Activated CD8-positive, alpha-beta memory T cell treated with anti-CD3 and anti-CD28 coated beads, Interleukin-2, amount 50 U/mL, for 24 hours (primary cell): ENCODE measurements around the gene TMEM179.
"Not testable (repeated sequence)": the region's sequence is repeated elsewhere in the genome, so short reads cannot be mapped to it uniquely, and the experiment has no call there.

Source experiments
- DNase-seq: peaks from one replicate; pipeline ENCODE4 v3.0.0-alpha.2; 2020; ENCODE audit errors: extremely low read depth

The TMEM179 gene

DNA sequence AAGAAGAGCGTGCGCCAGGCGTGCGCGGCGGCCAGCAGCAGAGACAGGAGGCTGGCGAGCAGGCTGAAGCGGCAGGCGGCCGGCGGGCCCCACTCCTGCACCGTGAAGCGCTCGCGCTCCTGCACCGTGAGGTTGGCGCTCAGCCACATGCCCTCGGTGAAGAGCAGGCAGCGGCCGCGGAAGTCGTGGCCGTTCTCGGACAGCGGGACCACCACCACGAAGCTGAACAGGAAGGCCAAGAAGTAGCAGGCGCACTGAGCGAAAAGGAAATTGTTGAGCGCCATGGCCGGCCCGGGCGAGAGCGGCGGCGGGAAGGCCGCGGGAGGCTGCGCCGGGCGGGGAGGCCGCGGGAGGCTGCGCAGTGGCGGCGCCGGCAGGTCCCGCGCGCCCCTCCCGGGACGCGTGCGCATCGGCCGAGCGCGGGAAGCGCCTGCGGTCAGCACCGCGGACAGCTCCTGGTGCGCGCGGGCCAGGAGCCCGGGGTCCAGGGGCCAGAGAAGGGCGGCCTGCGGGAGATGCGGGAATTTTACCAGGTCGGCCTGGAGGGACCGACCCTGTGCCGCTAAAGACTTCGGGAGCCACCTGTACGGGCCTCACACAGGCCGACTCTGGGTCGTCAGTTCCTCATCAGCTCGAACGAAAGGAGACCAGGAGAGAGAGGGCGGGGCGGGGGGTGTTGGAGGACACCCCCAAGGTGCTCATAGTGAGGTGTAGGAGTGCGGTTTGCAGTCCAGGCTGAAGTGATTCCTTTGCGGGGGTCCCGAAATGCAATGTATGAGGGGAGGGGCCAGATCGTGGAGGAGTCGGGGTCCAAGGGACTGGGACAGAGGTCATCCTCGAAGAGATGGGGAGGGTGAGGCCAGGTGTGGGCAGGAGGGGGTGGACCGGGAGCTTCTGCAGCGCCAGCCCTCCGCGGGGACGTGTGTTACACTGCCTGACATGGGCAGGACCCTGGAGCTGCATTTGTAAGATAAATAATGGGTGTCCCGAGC lies at the start of gene TMEM179:
TSS of gene TMEM179 (minus strand) at position 315 of the 992 bp plus-strand sequence. CDS start at position 284, 31 bp downstream.
- no peak for DNase-seq

DNA sequence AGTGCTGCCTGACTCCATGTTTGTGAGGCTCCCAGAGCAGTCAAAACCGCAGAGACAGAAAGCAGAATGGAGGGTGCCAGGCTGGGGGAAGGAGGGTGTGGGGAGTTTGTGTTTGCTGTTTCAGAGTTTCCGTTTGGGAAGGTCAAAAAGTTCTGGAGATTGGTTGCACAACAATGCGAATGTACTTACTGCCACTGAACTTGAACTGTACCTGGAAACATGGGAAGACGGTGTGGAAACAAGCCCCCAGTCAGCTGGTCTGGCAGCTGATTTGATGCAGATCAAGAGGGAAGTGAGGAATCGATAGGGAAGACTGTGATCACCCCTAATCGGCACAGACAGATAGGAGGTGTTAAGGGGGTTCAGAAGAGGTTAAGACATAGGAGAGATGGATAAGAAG lies 49.5 kb upstream of the TMEM179 start:
- no peak for DNase-seq

DNA sequence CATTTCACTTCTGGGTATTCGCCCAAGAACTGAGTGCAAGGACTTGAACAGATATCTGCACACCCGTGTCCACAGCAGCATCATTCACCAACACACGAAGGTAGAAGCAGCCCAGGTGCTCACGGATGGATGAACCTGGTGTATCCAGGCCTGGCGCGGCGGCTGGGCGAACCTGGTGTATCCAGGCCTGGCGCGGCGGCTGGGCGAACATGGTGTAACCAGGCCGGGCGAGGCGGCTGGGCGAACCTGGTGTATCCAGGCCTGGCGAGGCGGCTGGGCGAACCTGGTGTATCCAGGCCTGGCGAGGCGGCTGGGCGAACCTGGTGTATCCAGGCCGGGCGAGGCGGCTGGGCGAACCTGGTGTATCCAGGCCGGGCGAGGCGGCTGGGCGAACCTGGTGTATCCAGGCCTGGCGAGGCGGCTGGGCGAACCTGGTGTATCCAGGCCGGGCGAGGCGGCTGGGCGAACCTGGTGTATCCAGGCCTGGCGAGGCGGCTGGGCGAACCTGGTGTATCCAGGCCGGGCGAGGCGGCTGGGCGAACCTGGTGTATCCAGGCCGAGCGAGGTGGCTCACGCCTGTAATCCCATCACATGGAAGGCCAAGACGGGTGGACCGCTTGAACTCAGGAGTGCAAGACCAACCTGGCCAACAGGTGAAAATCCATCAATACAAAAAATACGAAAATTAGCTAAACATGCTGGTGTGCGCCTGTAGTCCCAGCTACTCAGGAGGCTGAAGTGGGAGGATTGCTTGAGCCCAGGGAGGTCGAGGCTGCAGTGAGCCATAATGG lies 48.8 kb upstream of the TMEM179 start:
- DNase-seq: not testable (repeated sequence)

DNA sequence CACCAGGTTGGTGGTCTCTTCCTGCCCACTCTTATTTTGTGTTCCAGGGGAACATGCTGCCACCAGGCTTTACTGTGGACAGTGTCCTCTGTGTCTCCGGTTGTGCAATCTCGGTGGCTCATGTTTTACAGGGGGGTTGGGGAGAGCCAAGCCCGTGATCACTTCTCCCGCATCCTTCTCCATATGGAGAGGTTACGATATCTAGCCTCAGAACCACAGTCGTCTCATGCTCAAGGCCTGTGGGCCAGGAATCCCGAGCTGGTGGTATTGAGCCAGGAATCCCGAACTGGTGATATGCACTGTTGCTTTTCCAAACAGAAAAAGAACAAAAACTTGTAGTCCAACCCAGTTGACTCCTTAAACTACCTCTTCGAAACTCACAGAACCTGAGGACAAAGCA lies 47.8 kb upstream of the TMEM179 start:
- no peak for DNase-seq

DNA sequence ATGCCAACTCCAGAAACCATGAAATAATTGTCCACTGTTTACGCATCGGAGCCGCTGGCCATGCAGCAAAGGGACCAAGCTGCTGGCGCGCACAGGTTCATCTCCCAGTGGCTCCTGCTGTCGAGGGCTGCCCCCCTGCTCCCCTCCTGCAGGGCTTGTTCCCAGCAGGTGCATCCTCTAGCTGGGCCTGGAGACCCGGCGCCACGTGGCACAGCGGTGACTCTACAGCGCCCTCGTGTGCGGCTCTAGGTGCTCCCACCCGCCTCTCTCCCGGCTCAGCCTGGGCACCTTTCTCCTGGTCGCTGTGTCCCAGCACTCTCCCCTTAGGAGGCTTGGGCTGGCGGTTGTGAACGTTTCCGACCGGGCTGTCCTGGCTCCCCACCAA lies 47.3 kb upstream of the TMEM179 start:
- DNase-seq: no peak

DNA sequence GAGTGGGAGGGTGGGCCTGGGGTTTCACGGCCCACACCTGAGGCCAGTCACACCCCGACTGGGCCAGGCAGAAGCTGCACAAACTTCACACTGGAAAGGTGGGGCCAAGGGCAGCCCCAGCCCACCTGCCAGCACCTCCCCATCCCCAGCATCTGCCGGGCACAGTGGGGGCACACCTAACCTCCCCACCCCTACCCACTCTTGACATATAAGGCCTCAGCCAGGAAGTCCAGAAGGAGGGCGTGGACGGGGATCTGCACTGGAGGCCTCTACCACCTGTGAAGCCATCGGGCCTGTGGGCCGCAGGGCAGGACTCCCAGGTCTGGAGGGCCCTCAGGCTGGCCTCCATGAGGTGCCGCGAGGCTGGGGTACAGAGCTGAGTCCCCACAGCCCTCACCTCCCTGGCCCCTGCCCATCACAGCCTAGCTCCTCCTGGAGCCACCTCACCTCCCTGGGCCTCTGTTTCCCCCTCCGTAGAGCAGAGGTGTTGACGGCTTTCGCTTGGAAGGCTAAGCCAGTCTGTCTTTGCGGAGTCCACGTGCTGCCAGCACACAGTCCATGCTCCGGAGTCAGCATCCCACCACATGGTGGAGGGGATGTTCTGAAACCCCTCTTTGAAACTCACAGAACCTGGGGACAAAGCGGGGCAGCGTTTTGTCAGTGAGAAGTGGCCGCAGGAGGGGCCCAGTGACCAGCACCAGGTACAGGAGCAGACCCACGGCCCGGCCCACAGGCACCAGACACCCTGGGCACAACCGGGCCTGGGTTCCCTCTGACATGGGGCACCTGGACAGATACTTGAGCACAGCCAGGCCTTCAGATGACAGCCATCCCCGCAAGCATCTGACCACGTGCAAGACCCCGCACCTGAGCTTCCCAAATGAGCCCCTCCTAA lies 46.7 kb upstream of the TMEM179 start:
- DNase-seq: no peak

DNA sequence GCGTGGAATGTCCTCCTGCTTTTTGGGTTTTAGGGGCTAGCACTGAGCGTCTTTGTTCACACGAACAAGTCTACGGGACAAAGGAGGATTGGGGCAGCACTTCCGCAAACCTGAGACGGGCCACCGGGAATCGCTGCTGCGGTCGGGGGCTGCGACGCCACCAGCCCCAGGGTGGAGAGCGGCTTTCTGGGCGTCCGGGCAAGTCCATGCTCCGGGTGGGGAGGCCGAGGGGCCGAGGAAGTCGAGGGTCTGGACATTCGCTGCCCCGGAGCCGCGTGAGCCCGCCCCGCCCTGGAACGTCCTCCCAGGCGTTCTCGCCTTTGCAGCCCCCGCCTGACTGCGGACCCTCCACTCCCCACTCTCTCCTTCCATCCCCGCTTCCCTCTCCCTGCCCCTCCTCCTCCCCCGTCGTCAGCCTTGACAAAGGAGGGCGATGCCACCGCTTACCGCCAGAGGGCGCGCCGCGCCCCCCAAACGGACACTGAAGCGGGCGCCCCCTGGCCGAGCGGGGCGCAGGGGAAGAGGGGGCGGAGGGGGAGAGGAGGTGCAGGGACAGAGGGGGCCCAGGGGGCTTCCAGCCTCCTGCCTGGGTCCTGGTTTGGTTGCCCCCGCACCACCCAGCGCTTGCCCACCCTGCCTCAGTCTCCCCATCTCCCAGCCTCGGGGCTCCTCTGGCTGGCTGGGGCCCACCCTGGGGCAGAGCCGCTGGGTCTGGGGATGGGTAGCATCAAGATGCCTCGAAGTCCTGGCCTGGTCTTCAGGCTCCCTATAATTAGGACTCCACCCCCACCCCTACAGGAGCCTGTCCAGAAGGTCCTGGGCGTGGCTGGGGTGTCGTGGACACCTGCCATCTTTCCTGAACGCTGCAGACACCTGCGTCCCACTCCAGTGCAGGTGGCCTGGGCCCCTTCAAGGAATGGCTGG lies 45.7 kb upstream of the TMEM179 start:
- DNase-seq: peak; percentile 21

DNA sequence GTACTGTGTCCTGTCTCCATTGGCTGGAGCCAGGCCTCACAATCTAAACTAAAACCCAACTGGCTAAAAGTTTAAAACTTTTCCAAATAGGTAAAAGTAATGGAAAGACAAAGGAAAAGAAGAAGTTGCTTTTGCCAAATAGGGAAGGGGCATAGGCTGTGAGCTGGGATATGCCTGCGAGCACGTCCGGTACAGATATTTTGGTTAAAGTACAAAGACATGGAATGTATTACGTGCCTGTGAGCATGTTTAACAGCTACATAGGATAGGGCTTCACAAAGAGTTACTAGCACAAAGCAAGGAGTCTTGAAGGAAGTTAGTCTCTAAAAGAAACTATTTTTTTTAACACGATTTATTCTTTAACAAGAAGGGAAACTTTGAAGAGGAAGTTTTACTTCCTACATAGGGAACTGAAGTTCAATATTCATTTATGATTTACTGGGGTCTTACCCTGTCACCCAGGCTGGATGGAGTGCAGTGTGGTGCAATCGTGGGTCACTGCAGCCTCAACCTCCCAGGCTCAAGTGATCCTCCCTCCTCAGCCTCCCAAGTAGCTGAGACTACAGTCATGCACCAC lies 43.0 kb upstream of the TMEM179 start:
- no peak for DNase-seq

DNA sequence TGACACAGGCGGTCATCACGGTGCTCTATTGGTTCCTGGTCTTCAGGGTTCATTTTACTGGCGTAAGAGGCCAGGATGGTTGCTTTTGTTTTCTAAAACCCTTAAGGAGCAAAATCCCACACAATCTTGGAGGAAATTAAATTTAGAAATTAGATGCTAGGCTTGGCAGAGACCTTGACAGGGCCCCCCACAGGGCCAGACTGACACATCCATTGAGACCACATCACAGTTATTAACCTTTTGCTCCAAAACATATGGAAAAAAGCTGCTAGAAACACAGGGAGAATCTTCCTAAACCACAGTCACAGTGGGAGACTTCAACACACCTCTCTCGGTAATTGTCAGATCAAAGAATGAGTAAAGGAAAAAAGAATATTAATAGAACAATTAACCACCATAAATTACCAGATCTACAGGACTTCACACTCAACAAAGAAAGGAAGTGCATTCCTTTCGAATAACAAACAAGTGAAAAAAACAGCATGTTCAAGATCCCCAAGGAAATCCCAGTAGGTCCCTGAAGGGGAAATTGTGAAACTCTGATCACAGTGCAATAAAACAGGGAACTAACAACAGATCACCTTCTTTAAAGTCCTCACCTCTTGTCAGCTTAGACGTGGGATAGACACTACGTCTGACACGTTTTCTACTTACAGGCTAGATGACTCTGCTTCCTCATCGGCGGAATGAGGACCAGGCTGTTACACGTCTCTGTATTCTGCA lies 40.2 kb upstream of the TMEM179 start:
- DNase-seq: no peak

DNA sequence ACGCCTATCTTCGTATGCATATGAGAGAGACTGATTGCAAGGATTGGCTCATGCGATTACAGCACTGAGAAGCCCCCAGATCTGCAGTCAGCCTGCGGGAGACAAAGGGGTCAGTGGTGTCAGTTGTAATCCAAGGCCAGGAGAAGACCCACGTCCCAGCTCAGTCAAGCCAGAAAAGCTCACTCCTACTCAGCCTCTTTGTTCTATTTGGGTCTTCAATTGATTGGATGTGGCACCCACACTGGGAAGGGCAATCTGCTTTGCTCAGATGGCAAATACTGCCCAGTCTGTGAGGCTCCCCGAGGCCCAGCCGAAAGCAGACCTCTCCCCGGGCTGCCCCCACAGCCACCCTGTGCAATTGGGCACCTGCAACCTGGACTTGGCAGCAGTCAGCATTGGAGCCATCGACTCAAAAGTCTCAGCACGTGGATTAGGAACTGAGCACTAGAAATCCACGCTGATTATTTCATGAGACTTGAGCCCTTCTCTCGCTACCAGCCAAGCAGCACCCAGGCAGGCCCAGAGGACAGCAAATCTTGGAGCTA lies 39.6 kb upstream of the TMEM179 start:
- DNase-seq: no peak

DNA sequence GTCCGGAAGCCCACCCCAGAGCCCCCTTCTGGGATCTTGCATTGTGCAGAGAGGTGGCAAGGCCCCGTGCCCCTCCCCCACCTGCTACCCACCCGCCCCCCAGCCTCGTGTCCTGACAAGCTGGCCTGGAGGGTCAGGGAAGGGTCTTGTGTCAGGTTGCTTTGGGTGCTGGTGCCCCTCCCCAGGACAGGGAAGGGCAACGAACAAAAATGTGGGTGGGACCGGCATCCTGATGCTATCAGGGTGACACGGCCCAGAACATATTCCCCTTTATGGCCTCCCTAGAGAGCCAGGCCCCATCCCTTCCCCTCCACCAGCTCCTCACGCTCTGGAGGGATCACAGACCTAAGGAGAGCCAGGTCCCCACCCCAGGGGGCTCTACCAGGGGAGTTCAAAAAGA lies 38.7 kb upstream of the TMEM179 start:
- no peak for DNase-seq

DNA sequence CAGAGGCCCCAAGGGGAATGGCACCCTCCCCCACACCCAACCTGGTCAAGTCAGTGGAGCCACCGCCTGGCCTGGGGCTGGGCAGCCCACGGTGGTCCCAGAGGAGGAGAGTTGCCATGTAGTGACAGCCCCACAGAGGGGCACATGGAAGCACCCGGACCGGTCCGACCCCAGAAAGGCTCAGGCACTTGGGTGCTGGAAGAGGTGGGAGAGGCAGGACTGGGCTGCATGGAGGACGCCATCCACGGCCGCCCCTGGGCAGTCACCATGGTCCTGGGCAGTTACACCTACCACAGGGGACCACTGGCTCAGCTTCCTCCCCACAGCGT lies 37.9 kb upstream of the TMEM179 start:
- no peak for DNase-seq

DNA sequence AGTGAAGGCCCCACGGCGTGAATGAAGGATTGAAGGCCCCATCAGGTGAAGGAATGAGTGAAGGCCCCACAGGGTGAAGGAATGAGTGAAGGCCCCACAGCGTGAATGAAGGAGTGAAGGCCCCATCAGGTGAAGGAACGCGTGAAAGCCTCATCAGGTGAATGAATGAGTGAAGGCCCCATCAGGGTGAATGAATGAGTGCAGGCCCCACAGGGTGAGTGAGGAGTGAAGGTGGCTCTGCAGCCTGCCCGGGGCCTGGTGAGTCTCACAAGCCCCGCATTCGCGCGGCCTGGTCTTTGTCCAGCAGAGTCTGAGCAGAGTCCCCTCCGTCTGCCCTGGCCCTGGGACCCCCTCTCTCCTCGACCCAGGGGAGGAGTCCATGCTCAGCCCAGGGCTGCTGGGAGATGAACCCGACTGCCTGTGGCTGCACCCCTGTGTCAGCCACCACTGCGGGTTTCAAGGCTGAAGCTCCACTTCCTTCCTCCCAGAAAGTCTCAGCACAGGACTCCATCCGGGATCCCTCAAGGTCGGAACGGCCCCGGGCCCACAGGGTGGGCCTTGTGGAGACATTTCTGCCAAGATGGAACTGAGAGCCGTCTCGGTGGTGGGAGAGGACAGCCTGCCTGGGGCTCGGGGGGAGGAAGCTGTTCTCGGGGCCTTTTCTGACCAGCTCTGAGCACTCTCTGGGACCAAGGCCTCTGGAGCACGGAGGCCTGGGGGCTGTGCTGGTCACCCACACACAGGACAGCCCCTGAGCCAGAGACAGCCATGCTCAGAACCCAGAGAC lies 37.4 kb upstream of the TMEM179 start:
- no peak for DNase-seq

DNA sequence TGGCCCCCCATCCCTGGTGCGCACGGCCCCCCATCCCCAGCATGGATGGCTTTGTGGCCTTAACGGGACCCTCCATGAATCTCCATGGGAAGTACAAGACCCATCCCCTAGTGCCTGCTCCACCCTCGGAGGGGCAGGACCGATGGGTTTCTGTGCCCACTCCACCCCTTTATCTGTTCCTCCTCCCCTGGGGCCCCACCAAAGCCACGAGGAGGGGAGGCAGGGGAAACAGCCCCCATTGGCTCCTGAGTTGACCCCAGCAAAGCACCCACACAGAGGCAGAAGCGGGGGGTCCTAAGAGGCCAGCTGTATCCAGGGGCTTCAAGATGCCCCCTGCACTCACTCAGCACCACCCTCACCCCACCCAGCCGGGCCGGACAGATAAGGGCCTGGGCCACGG lies 36.1 kb upstream of the TMEM179 start:
- DNase-seq: no peak

DNA sequence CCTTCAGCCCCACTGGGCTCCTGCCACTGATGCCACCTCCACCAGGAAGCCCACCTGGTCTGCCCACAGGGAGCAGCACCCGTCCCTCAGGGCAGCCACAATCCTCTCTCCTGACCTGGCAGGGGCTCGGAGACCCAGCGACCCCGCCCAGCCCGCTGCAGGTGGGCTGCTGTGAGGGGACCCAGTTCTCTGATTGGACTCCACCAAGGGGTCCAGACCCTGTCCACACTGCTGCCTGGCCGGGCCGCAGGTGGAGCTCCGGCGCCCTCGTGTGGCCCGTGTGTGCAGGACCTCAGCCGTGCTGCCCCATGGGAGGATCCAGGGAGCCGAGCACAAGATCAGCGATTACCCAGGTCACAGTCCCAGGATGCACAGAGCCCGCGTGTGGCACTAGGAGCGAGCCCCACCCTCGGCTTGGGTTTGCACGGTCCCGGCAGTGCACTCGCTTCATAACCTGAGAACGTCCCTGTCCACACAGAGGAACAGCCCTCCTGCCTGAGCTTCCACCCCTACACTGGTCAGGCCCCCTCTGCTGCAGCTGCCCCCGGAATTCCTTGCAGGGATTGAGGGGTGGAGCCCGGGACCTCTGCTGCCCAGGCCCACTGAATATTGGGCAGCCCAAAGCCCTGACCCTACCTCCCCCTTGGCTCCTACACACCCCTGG lies 35.4 kb upstream of the TMEM179 start:
- DNase-seq: no peak

DNA sequence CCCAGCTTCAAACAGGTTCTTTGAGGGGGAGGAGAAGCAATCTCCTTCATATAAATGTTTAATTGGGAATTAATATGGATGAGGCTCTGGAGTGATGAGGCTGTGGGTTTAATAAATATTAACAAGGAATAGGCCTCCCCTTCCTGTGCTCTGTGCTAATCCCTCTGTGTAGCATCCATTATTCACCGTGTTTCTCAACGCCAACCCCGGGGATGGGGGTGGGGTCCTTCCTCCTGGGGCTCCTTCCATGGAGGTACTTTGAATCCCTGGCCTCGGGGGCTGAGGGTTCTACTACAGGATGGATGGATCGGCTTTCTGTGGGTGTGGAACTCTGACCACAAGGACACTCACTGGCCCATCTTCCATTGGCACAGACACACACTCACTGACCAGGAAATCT lies 34.9 kb upstream of the TMEM179 start:
- no peak for DNase-seq

DNA sequence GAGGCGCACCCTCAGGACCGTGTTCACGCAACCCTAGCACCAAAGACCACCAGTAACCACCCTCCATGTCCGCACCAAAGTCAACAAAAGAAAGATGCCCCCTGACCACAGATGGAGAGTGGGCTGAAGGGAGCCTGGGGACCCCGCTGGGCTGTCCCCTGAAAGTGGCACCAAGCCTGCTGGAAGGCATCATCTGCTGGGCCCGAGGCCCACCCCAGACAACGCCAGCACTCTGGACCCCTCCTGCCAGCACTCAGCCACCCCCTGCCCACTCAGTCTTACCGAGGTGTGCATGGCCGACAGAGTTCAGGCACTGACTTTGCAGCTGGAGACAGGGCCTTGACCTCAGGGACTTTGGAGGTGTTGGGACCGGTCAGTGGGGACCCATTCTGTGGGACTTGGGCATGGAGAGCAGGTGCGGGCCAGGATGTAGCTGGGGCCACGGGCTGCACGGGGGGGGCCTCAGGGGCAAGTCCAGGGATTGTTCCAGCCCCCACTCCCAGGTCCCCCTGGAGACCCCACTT lies 34.4 kb upstream of the TMEM179 start:
- no peak for DNase-seq

DNA sequence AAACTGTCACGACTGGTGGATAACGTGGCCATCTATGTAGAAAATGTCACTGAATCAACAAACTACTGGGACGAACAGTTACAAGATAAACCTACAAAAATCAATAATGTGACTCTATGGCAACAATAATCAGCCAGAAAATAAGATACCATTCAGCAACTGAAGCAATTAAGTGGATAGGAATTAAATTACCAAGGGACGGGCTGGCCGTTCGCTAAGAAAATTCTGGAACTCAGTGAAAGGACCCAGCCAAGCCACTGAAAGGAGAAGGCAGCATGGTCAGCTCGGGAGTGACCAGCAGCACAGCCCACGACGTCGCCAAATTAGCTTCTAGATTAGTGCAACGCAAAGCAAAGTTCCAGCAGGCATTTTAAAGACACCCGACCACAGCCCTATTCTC lies 33.6 kb upstream of the TMEM179 start:
- no peak for DNase-seq
